Activated gamma-delta T cell treated with Interleukin-2 at 50 U/mL for 16 hours (primary cell): Measurements from ENCODE around the gene ABCC6.
"Not testable (repeated sequence)": the region's sequence is repeated elsewhere in the genome, so short reads cannot be mapped to it uniquely, and the experiment has no call there.

Experiments
- DNase-seq: peaks from one replicate; pipeline ENCODE4 v3.0.0-alpha.2; 2020

The ABCC6 gene

GRCh38 chr16:16222850-16223661 lies at the start of gene ABCC6:
Gene ABCC6 (minus strand): TSS chr16:16223494. CDS start chr16:16223434, 60 bp downstream.
- DNase-seq, result not testable (repeated sequence)

GRCh38 chr16:16272573-16273221 lies 49.4 kb upstream of the ABCC6 start:
- not testable (repeated sequence) for DNase-seq

- not testable (repeated sequence) for DNase-seq
These were observed 48.4 kb upstream of the ABCC6 start for GRCh38 chr16:16271658-16272057.

- not testable (repeated sequence) for DNase-seq
These were observed 45.0 kb upstream of the ABCC6 start for GRCh38 chr16:16268185-16268808.

GRCh38 chr16:16267708-16268107 lies 44.4 kb upstream of the ABCC6 start:
- not testable (repeated sequence) for DNase-seq

GRCh38 chr16:16265044-16265443 lies 41.8 kb upstream of the ABCC6 start:
- DNase-seq, result not testable (repeated sequence)

- not testable (repeated sequence) for DNase-seq
These were observed 40.7 kb upstream of the ABCC6 start for GRCh38 chr16:16263947-16264346.

- DNase-seq, result not testable (repeated sequence)
These were observed 39.8 kb upstream of the ABCC6 start for GRCh38 chr16:16262954-16263555.

- not testable (repeated sequence) for DNase-seq
These were observed 36.7 kb upstream of the ABCC6 start for GRCh38 chr16:16259971-16260370.

GRCh38 chr16:16258822-16259221 lies 35.5 kb upstream of the ABCC6 start:
- DNase-seq, result not testable (repeated sequence)

GRCh38 chr16:16257301-16257923 lies 34.1 kb upstream of the ABCC6 start:
- DNase-seq, result not testable (repeated sequence)

GRCh38 chr16:16252377-16252776 lies 29.1 kb upstream of the ABCC6 start:
- not testable (repeated sequence) for DNase-seq

GRCh38 chr16:16249621-16250330 lies 26.5 kb upstream of the ABCC6 start:
- not testable (repeated sequence) for DNase-seq

GRCh38 chr16:16247439-16247838 lies 24.1 kb upstream of the ABCC6 start:
- not testable (repeated sequence) for DNase-seq

- not testable (repeated sequence) for DNase-seq
These were observed 23.4 kb upstream of the ABCC6 start for GRCh38 chr16:16246578-16247262.

- DNase-seq, result not testable (repeated sequence)
These were observed 20.6 kb upstream of the ABCC6 start for GRCh38 chr16:16243886-16244285.

GRCh38 chr16:16240667-16241066 lies 17.4 kb upstream of the ABCC6 start:
- DNase-seq, result not testable (repeated sequence)

GRCh38 chr16:16237738-16238137 lies 14.4 kb upstream of the ABCC6 start:
- DNase-seq, result not testable (repeated sequence)

- DNase-seq, result not testable (repeated sequence)
These were observed 13.8 kb upstream of the ABCC6 start for GRCh38 chr16:16237071-16237470.

- not testable (repeated sequence) for DNase-seq
These were observed 9.4 kb upstream of the ABCC6 start for GRCh38 chr16:16232692-16233061.

- not testable (repeated sequence) for DNase-seq
These were observed 458 bp upstream of the ABCC6 start for GRCh38 chr16:16223662-16224241.
